Type B pancreatic cell (in vitro differentiated cells): ENCODE results near the gene OR5D16. TPM values are rescaled to one million over a fixed set of nuclear protein-coding genes. Genes with fewer than 3 reads are reported as not detected.

Experiments
- DNase-seq: peaks from one replicate; pipeline ENCODE4 v3.0.0; 2021; ENCODE audit warnings: mixed read lengths; ENCODE audit not compliant: unreplicated experiment; ENCODE audit errors: extremely low spot score
- H3K27ac Mint-ChIP-seq: 2 replicates; pipeline ENCODE4 v1.8.0; 2021; ENCODE audit warnings: mild to moderate bottlenecking, mixed read lengths
- H3K27me3 Mint-ChIP-seq: 2 replicates; pipeline ENCODE4 v1.8.0; 2021; ENCODE audit warnings: mixed read lengths
- H3K36me3 Mint-ChIP-seq: 2 replicates; pipeline ENCODE4 v1.8.0; 2021; ENCODE audit warnings: mixed read lengths
- H3K4me1 Mint-ChIP-seq: one replicate; pipeline ENCODE4 v1.8.0; 2021; ENCODE audit warnings: mixed read lengths; ENCODE audit not compliant: unreplicated experiment
- H3K4me3 Mint-ChIP-seq: 2 replicates; pipeline ENCODE4 v1.8.0; 2021; ENCODE audit warnings: mild to moderate bottlenecking, mixed read lengths
- H3K9me3 Mint-ChIP-seq: 2 replicates; pipeline ENCODE4 v1.8.0; 2021; ENCODE audit warnings: mixed read lengths
- long read RNA-seq: library from polyadenylated mRNA; unstranded; transcript quantifications from one replicate; pipeline ENCODE4 v2.0.0, GENCODE V29; 2020
- total RNA-seq: library from RNA; stranded (reverse); gene quantifications from 2 replicates; pipeline ENCODE4 v1.2.1, GENCODE V29; 2021; ENCODE audit warnings: low replicate concordance
- TF ChIP-seq, protein P1 (sequence below): fragments of 200-600 bp; sonication (generic); conservative IDR thresholded peaks from 2 replicates; pipeline ENCODE4 v1.5.0; 2021; ENCODE audit warnings: antibody characterized with exemption, mild to moderate bottlenecking

OR5D16 gene
- total RNA-seq, result not detected in 2 replicates
- long read RNA-seq, result 0 reads

DNA sequence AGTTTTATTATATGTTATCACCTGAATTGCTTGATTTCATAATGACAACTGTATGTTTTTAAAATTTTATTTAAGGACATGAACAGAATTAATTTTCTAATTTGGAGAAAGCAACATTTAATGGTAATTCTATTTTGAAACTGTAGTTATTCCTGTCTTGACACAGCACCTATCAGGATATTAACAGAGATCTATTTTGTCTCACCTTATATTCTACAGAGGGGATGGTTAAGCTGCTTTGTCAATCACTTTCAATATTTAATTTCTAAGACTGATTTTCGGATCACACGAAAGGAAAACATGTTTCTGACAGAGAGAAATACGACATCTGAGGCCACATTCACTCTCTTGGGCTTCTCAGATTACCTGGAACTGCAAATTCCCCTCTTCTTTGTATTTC, at the start of gene OR5D16:
Gene OR5D16, plus strand, starts transcription at position 301 of the 400 bp plus-strand sequence. Its CDS starts 0 bp downstream, at position 301.
- no peaks in the 10 kb centered on the region for H3K27me3 Mint-ChIP-seq
- no peaks in the 10 kb centered on the region for H3K4me1 Mint-ChIP-seq
- H3K9me3 Mint-ChIP-seq, result peaks cover 7% of the 10 kb centered on the region
- TF ChIP-seq, protein P1, sequence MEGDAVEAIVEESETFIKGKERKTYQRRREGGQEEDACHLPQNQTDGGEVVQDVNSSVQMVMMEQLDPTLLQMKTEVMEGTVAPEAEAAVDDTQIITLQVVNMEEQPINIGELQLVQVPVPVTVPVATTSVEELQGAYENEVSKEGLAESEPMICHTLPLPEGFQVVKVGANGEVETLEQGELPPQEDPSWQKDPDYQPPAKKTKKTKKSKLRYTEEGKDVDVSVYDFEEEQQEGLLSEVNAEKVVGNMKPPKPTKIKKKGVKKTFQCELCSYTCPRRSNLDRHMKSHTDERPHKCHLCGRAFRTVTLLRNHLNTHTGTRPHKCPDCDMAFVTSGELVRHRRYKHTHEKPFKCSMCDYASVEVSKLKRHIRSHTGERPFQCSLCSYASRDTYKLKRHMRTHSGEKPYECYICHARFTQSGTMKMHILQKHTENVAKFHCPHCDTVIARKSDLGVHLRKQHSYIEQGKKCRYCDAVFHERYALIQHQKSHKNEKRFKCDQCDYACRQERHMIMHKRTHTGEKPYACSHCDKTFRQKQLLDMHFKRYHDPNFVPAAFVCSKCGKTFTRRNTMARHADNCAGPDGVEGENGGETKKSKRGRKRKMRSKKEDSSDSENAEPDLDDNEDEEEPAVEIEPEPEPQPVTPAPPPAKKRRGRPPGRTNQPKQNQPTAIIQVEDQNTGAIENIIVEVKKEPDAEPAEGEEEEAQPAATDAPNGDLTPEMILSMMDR, result no peak
- no peak within 1 kb of the TSS for H3K27ac Mint-ChIP-seq
- DNase-seq, result no peak
- no peak within 1 kb of the TSS for H3K4me3 Mint-ChIP-seq
- H3K36me3 Mint-ChIP-seq, result no peaks in the 10 kb centered on the region

DNA sequence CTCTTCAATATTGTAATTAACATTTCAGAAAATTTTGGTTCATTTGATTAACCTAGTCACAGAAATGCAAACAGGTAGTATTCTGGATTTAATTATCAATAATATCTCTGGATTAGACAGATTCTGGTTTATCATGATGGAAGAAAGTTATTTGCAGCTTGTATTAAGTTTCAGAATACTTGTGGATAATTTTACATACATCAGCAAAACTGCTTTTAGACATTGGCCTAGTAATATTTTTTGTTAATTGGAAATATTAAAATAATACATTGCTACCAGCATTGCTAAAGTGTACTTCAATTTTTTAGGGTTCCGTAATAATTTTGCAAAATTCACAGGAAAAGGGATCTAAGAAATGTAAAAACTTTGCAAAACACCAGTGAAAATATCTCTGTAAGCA, 46.9 kb upstream of the OR5D16 start:
- TF ChIP-seq, protein P1, result no peak
- Mint-ChIP-seq H3K4me3 (no peak overlapping the region), H3K9me3 (peaks cover 6% of the 10 kb centered on the region), H3K27me3 (no peaks in the 10 kb centered on the region), H3K4me1 (no peaks in the 10 kb centered on the region), H3K27ac (no peak overlapping the region), H3K36me3 (no peaks in the 10 kb centered on the region)
- DNase-seq, result no peak

DNA sequence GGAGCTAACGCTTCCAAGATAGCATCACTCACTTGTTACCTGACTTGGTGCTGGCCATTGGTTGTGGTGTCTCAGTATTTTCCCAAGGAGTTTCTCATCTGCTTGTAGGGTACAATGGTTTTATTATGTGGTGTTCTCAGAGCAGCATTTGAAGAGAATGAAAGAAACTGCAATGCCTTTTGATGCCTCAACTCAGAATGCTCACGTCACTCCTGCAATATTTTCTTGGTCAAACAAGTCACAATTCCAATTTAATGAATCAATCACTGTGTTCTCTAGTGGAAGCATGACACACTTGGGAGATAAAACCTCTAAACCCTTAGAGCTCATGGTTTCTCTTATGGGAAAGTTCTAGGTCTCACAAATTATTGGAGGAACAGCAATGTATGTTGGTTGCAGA, 45.2 kb upstream of the OR5D16 start:
- Mint-ChIP-seq H3K4me3 (no peak overlapping the region), H3K4me1 (no peaks in the 10 kb centered on the region), H3K27ac (no peak overlapping the region), H3K27me3 (no peaks in the 10 kb centered on the region), H3K9me3 (no peaks in the 10 kb centered on the region), H3K36me3 (no peaks in the 10 kb centered on the region)
- no peak for DNase-seq
- TF ChIP-seq, protein P1, result no peak

DNA sequence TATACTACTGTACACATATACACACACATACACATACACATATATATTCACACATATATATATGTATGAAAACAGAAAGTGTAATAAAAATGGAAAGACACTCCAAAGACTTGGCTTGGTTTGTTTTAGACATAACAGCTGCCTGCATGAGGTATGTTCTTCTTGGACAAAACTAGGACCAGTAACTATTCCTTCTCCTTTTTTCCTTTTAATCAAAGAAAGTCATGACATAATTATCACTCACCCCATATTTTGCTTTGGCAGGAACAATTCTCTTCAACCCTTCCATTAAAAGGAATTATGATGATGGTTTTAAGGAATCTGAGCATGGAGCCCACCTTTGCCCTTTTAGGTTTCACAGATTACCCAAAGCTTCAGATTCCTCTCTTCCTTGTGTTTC, 43.3 kb upstream of the OR5D16 start, which contains the start of gene OR5D14:
Gene OR5D14, plus strand, starts transcription at position 301 of the 400 bp plus-strand sequence. Its CDS starts 0 bp downstream, at position 301.
- DNase-seq, result no peak
- TF ChIP-seq, protein P1, result no peak
- Mint-ChIP-seq H3K27me3 (no peaks in the 10 kb centered on the region), H3K36me3 (no peaks in the 10 kb centered on the region), H3K27ac (no peak within 1 kb of the TSS), H3K4me3 (no peak within 1 kb of the TSS), H3K4me1 (no peaks in the 10 kb centered on the region), H3K9me3 (no peaks in the 10 kb centered on the region)

DNA sequence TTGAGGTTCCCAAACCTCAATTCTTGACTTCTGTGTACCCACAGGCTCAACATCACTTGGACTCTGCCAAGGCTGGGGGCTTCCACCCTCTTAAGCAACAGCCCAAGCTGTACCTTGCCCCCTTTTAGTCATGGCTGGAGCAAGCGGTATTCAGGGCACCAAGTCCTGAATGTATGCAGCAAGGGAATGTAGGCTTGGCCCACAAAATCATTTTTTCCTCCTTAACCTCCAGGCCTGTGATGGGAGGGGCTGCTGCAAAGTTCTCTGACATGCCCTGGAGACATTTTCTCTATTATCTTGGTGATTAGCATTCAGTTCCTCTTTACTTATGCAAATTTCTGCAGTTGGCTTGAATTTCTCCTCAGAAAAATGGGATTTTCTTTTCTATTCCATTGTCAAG, 32.3 kb upstream of the OR5D16 start:
- no peak for DNase-seq
- H3K36me3 Mint-ChIP-seq, result no peaks in the 10 kb centered on the region
- H3K4me3 Mint-ChIP-seq, result no peak overlapping the region
- H3K9me3 Mint-ChIP-seq, result peaks cover 15% of the 10 kb centered on the region
- no peaks in the 10 kb centered on the region for H3K4me1 Mint-ChIP-seq
- H3K27me3 Mint-ChIP-seq, result no peaks in the 10 kb centered on the region
- H3K27ac Mint-ChIP-seq, result no peak overlapping the region
- TF ChIP-seq, protein P1, result no peak

DNA sequence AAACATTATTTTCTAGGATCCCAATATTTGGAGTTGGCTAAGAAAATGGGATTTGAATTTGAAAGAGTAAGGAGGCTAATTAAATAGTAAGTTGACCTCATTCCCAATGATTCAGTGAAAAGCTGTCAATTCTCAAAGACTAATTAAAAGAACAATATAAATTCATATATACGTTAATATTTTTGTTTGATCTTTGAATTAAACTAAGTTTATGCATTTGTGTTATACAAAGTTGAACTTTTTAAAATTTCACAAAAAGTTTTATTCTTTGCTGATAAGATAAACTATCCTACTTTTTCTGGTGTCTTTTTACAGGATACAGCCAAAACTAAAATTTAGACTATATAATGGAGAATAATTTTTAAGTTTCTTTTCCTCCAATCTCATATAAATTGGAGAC, 27.5 kb upstream of the OR5D16 start, which contains the start of gene OR5L1:
Gene OR5L1, plus strand, starts transcription at position 301 of the 400 bp plus-strand sequence. CDS start 100 bp downstream, outside the sequence.
- Mint-ChIP-seq H3K27ac (no peak within 1 kb of the TSS), H3K27me3 (no peaks in the 10 kb centered on the region), H3K4me3 (no peak within 1 kb of the TSS), H3K36me3 (no peaks in the 10 kb centered on the region), H3K9me3 (peaks cover 7% of the 10 kb centered on the region), H3K4me1 (no peaks in the 10 kb centered on the region)
- no peak for DNase-seq
- TF ChIP-seq, protein P1, result no peak
